B cell (primary cell): ENCODE data around the gene NBEAL1.

Experiments used
- CTCF ChIP-seq: fragments of 200-600 bp; IDR thresholded peaks from one replicate; pipeline ENCODE4 v1.8.0; 2022; ENCODE audit warnings: antibody characterized with exemption, mild to moderate bottlenecking
- EZH2 ChIP-seq: IDR thresholded peaks from 2 replicates; pipeline ENCODE4 v1.6.1; 2012; ENCODE audit warnings: borderline replicate concordance, low read depth, mild to moderate bottlenecking, moderate library complexity, low read length; ENCODE audit not compliant: insufficient read depth, poor library complexity, severe bottlenecking

GRCh38 chr2:202982779-202983491 is 31.7 kb upstream of the NBEAL1 start:
- TF ChIP-seq CTCF (no peak), EZH2 (no peak)
